ENCODE measurements around the gene ADK.
"Not testable (repeated sequence)": the region's sequence is repeated elsewhere in the genome, so short reads cannot be mapped to it uniquely, and the experiment has no call there.

Gene ADK

GRCh38 chr10:74474022-74474713 is 323.1 kb downstream of the ADK start:
- DNase-seq (ENCODE audit: low read depth in 1 of 2, low spot score in 1 of 2), result no peak

DNA sequence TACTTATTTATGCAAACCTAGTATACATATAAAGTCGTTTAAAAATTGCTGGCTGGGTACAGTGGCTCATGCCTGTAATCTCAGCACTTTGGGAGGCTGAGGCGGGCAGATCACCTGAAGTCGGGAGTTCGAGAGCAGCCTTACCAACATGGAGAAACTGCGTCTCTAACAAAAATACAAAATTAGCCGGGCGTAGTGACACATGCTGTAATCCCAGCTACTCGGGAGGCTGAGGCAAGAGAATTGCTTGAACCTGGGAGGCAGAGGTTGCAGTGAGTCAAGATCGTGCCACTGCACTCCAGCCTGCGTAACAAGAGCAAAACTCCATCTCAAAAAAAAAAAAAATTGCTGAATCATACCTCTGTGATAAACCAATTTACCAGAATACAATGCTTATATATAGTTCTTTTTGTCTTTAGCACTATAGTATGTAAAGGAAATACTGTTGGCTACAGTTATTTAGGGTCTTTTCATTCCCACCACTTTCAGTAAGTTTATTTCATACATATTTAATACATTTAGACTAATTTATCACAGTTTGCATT is 325.2 kb downstream of the ADK start:
- not testable (repeated sequence) for DNase-seq (ENCODE audit: low read depth in 1 of 2, low spot score in 1 of 2)

GRCh38 chr10:74480778-74481177 is 329.8 kb downstream of the ADK start:
- DNase-seq (ENCODE audit: low read depth in 1 of 2, low spot score in 1 of 2), result no peak

DNA sequence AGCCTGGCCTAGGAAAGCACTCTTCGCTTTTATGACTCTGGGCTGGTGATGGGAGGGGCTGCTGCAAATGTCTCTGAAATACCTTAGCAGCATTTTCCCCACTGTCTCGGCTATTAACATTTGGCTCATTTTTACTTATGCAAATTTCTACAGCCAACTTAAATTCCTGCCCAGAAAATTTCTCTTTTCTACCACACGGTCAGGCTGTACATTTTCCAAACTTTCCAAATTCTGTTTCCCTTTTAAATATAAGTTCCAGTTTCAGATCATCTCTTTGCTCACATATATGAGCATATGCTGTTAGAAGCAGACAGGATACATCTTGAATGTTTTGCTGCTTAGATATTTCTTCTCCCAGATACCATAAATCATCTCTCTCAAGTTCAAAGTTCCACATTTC is 332.3 kb downstream of the ADK start:
- DNase-seq (ENCODE audit: low read depth in 1 of 2, low spot score in 1 of 2), result no peak

DNA sequence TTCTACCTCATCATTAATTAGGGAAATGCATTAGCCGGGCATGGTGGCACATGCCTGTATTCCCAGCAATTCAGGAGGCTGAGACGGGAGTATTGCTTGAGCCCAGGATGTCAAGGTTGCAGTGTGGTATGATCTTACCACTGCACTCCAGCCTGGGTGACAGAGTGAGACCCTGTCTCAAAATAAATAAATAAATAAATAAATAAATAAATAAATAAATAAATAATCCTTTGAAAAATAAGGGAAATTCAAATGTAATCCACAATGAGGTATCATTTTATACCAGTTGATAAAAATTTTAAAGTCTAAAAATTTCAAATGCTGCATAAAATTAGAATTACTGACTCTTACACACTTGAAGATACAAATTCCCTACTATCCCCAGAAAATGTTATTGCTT is 334.3 kb downstream of the ADK start:
- no peak for DNase-seq (ENCODE audit: low read depth in 1 of 2, low spot score in 1 of 2)

DNA sequence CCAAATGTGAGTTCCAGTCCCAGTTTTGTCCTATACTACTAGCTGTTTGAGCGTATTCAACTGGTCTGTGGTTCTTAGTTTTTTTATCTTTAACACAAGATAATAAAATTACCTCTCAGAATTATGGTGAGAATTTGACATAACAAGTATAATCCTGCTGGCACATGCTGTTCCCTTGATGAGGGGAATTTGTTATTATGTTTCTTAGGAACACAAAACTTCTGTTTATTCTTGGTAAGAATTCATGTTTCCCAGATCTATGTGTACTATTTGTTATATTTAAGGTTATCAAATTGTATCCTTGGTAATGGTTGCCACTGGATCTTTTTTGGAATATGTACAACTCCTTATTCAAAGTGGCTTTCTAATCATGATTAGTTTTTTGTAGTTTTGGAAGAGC is 335.6 kb downstream of the ADK start:
- no peak for DNase-seq (ENCODE audit: low read depth in 1 of 2, low spot score in 1 of 2)

- DNase-seq (ENCODE audit: low read depth in 1 of 2, low spot score in 1 of 2), result no peak
These were observed 337.9 kb downstream of the ADK start for GRCh38 chr10:74488907-74489306.

DNA sequence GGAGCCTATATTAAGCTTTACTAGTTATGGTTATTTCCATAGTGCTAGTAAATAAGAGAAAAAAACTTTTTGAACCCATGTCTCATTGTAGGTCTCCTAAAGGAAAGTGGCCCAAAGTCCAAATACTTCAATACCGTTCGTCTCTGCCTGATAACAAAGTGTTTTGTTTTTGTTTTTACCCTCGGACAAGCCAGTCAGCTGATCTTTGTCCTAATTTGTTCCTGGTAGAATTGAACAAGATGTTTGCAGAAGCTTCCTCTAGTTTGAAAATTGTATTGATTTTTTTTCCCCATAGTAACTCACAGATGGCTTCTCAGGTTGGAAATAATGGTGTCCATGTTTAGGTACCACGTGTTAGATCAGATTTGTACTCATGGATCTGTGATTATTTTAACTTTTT is 339.5 kb downstream of the ADK start:
- no peak for DNase-seq (ENCODE audit: low read depth in 1 of 2, low spot score in 1 of 2)

GRCh38 chr10:74491014-74491413 is 340.0 kb downstream of the ADK start:
- DNase-seq (ENCODE audit: low read depth in 1 of 2, low spot score in 1 of 2), result no peak

DNA sequence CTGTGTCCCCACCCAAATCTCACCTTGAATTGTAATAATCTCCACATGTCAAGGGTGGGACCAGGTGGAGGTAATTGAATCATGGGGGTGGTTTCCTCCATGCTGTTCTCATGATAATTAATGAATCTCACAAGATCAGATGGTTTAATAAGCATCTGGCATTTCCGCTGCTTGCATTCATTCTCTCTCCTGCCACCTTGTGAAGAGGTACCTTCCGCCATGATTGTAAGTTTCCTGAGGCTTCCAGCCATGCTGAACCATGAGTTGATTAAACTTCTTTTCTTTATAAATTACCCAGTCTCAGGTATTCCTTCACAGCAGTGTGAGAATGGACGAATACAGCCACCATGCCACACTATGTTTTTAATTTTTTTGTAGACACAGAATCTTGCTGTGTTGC is 345.3 kb downstream of the ADK start:
- DNase-seq (ENCODE audit: low read depth in 1 of 2, low spot score in 1 of 2), result not testable (repeated sequence)

- DNase-seq (ENCODE audit: low read depth in 1 of 2, low spot score in 1 of 2), result not testable (repeated sequence)
These were observed 347.6 kb downstream of the ADK start for GRCh38 chr10:74498664-74499063.

- no peak for DNase-seq (ENCODE audit: low read depth in 1 of 2, low spot score in 1 of 2)
These were observed 349.1 kb downstream of the ADK start for GRCh38 chr10:74500026-74500704.

DNA sequence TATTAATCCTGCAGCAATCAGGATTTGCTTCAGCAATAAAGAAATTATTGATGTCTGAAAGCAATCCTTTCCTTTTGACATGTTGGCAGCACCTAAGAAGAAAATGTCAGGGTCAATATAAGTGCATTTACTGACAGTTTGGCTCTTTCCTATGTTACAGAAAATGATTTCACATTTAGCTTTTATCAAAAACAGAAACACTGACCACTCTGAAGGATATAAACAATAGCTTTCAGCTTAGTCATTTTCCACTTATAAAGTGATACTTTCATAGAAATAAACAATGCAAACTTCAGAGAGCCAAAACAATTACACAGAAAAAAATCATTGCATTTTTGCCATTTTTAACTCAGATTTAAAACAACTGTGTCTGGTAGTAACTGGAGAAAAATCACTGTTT is 349.8 kb downstream of the ADK start:
- DNase-seq (ENCODE audit: low read depth in 1 of 2, low spot score in 1 of 2), result no peak

DNA sequence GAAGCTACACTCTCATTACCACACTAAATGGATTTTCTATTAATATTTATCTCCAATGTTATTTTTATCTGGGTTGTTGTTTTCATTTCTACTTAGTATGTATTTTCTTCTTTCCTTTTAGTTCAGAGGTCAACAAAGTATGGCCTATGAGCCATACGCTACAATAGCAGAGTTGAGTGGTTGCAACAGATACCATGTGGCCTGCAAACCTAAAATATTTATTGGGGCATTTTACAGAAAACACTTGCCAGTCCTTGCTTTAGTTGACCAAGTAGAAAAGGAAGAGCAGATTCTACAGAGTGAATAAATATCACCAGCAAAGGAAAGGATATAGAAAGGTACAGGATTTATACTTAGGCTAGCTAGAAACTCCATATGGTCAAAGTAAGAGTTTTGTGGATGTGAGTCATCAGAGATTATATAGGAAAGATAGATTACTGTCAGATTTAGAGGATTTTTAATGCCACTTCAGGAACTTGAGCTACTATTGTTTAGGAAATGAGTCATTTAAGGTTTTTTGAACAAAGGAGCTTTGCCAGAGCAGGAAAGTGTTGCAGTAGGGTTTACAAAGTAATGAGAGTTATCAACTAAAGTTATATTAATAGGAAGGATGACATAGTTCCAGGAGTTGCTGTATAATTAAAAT is 352.1 kb downstream of the ADK start:
- no peak for DNase-seq (ENCODE audit: low read depth in 1 of 2, low spot score in 1 of 2)

- no peak for DNase-seq (ENCODE audit: low read depth in 1 of 2, low spot score in 1 of 2)
These were observed 356.9 kb downstream of the ADK start for GRCh38 chr10:74507951-74508350.

DNA sequence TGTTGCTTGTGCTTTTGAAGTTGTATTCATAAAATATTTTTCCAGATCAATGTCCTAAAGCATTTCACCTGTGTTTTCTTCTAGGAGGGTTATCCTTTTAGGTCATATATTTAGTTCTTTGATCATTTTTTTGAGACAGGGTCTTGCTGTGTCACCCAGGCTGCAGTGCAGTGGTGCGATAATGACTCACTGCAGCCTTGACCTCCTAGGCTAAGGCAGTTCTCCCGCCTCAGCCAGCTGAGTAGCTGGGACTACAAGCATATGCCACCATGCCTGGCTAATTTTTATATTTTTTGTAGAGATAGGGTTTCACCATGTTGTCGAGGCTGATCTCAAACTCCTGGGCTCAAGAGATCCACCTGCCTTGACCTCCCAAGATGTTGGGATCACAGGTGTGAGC is 359.6 kb downstream of the ADK start:
- no peak for DNase-seq (ENCODE audit: low read depth in 1 of 2, low spot score in 1 of 2)

DNA sequence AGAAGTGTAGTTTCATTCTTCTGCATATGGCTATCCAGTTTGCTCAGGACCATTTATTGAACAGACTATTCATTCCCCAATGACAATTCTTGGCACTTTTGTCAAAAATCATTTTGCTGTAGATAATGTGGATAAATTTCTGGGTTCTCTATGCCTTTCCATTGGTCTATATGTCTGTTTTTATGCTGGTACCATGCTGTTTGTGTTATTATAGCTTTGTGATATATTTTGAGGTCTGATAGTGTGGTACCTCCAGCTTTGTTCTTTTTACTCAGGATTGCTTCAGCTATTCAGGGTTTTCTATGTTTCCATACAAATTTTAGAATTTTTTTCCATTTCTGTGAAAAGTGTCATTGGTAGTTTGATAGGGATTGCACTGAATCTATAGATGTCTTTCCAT is 360.0 kb downstream of the ADK start:
- no peak for DNase-seq (ENCODE audit: low read depth in 1 of 2, low spot score in 1 of 2)

DNA sequence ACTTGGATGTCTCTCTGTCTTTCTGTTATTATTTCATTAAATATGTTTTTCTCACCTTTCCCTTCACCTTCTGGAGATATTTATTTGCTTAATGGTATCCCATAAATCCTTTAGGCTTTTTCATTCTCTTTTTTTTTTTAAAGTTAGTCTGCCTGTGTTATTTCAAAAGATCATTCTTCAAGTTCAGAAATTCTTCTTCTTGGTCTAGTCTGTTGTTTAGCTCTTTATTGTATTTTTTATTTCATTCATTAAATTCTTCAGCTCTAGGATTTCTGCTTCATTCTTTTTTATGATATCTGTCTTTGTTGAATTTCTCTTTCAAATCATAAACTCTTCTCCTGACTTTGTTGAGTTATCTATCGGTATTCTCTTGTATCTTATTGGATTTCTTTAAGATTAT is 363.3 kb downstream of the ADK start:
- no peak for DNase-seq (ENCODE audit: low read depth in 1 of 2, low spot score in 1 of 2)

GRCh38 chr10:74518061-74518460 is 367.0 kb downstream of the ADK start:
- no peak for DNase-seq (ENCODE audit: low read depth in 1 of 2, low spot score in 1 of 2)

DNA sequence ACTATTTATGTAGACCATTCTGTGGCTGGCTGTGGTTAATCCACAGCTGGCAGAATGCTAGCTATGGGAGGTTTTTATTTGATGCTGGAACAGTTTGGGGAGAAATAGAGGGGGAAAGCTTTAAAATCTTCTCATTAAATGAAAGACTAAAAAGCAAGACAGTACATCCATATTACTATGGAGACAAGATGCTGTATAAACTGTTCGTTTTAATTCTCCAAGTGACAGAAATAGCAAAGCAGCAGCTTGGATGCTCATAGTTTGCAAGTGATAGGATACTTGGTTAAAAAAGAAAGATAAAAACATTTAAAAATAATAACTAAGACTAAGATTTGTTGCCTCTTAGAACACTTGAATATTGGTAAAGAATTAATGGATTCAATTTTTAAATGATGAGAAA is 370.5 kb downstream of the ADK start:
- no peak for DNase-seq (ENCODE audit: low read depth in 1 of 2, low spot score in 1 of 2)

DNA sequence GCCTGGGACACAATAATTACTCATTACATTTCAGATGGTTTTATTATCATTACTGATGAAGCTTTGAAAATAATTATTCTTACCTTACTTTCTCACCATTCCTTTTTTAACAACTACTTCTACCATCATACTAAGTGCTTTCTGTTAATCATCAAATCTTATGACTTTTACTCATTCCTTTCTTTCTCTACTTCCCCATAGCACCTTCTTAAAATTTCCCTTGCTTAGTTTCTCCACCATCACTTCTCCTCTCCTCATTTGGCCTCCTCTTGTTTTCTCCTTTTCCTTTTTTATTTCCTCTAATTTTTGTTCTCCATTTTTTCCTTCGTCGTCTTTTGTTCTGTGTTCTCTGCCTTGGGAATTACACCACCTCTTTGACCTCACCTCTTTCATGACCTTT is 372.2 kb downstream of the ADK start:
- DNase-seq (ENCODE audit: low read depth in 1 of 2, low spot score in 1 of 2), result no peak

- no peak for DNase-seq (ENCODE audit: low read depth in 1 of 2, low spot score in 1 of 2)
These were observed 374.9 kb downstream of the ADK start for GRCh38 chr10:74525885-74526284.

Data from activated T-helper 1 cell treated with anti-CD3 and anti-CD28 coated beads, Interleukin-2, amount 50 U/mL, for 16 hours (primary cell).